ENCODE data around the gene FAM81B. TPM values are rescaled to one million over a fixed set of nuclear protein-coding genes. Genes with fewer than 3 reads are reported as not detected.

The FAM81B gene
- polyA plus RNA-seq, 1 donor (not counting 4 experiments of a cell fraction or from before 2014, with no cell fraction given), result not detected

DNA sequence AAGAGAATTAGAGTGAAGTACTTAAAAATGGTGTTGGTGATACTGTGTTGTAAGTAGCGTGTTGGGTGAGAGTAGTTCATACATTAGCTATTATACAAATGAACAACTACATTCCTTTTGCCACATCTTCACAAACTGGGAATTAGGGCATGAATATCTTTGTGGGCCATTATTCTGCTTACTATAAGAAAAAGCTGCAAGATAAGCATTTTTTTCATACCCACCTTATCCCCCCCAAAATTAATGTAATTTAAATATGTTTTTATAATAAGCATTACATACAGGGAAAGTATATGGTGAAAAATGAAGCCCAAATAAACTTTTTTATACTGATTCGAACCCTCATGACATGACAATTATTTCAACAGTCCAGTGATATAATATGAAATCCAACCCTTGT is 69.5 kb downstream of the FAM81B start:
- no peak for FAIRE-seq
- H4K20me1 ChIP-seq (ENCODE audit: control insufficient read depth, extremely low read depth, insufficient read depth, low read length), result no peaks in the 10 kb centered on the region
- no peaks in the 10 kb centered on the region for H3K9me1 ChIP-seq (ENCODE audit: control insufficient read depth, extremely low read depth, insufficient read depth, low read length)
- no peak for DNase-seq (ENCODE audit: low read depth, low spot score)
- no peaks in the 10 kb centered on the region for H3K9me3 ChIP-seq (ENCODE audit: control insufficient read depth, low read depth, low read length)
- dilution Hi-C loops (cut with MboI; ENCODE audit: extremely low pct_ligation_motif_present, low sequenced_read_pairs), result no loop called here
- H2AFZ ChIP-seq (ENCODE audit: control insufficient read depth, low read length), result no peak overlapping the region
- no peaks in the 10 kb centered on the region for H3K27me3 ChIP-seq (ENCODE audit: control insufficient read depth, extremely low read depth, insufficient read depth, low read length)
- no peak overlapping the region for H3K4me2 ChIP-seq (ENCODE audit: control insufficient read depth, extremely low read depth, insufficient read depth, low read depth, low read length)
- no peak overlapping the region for H3K9ac ChIP-seq (ENCODE audit: control insufficient read depth, extremely low read depth, insufficient read depth, low read length)
- no peak overlapping the region for H3K4me3 ChIP-seq (ENCODE audit: control insufficient read depth in 2 of 3, extremely low read depth in 1 of 3, insufficient read depth in 2 of 3, low read depth in 1 of 3, low read length in 3 of 3)
- TF ChIP-seq, protein P1, sequence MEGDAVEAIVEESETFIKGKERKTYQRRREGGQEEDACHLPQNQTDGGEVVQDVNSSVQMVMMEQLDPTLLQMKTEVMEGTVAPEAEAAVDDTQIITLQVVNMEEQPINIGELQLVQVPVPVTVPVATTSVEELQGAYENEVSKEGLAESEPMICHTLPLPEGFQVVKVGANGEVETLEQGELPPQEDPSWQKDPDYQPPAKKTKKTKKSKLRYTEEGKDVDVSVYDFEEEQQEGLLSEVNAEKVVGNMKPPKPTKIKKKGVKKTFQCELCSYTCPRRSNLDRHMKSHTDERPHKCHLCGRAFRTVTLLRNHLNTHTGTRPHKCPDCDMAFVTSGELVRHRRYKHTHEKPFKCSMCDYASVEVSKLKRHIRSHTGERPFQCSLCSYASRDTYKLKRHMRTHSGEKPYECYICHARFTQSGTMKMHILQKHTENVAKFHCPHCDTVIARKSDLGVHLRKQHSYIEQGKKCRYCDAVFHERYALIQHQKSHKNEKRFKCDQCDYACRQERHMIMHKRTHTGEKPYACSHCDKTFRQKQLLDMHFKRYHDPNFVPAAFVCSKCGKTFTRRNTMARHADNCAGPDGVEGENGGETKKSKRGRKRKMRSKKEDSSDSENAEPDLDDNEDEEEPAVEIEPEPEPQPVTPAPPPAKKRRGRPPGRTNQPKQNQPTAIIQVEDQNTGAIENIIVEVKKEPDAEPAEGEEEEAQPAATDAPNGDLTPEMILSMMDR (optimal IDR thresholded peaks at IDR 0.05 in 1 of 3, IDR thresholded peaks at IDR 0.05 in 1 of 3, conservative IDR thresholded peaks at IDR 0.05 in 1 of 3; ENCODE audit: extremely low read depth in 1 of 3, insufficient read depth in 2 of 3, low read length in 3 of 3), result no peak
- no peak for TF ChIP-seq EZH2 (IDR thresholded peaks at IDR 0.05; ENCODE audit: low read length)
- no peak overlapping the region for H3K27ac ChIP-seq (ENCODE audit: control insufficient read depth, insufficient read depth, low read length)
- H3K4me1 ChIP-seq (ENCODE audit: control insufficient read depth, extremely low read depth, insufficient read depth, low read length), result no peaks in the 10 kb centered on the region
- H3K79me2 ChIP-seq (ENCODE audit: control insufficient read depth, insufficient read depth, low read length), result no peaks in the 10 kb centered on the region
- H3K36me3 ChIP-seq (ENCODE audit: control insufficient read depth in 2 of 2, extremely low read depth in 1 of 2, insufficient read depth in 2 of 2, low read length in 2 of 2), result peaks cover 0 to 7% of the 10 kb centered on the region in 2 experiments

DNA sequence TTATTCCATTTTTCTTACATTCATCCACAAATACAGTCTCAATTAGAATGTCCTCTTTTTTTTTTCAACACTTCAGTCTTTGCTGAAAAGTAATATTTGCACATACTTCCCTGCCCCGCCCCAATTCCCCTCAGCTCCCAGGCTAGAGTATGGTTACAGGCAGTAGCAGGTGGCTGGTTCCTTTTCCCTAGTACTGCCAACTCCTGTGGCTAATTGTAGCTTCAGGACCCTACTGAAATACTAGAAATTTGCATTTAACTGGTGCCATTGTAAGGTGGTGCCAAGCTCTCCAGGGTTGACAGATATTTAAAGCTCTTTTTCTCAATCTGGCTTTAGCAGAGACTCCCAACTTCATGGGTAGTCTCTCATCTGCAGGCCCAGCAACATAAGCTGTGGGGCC is 80.3 kb downstream of the FAM81B start:
- Histone ChIP-seq H3K4me2 (ENCODE audit: control insufficient read depth, extremely low read depth, insufficient read depth, low read depth, low read length) (no peak overlapping the region), H3K79me2 (ENCODE audit: control insufficient read depth, insufficient read depth, low read length) (no peaks in the 10 kb centered on the region), H2AFZ (ENCODE audit: control insufficient read depth, low read length) (no peak overlapping the region), H3K9ac (ENCODE audit: control insufficient read depth, extremely low read depth, insufficient read depth, low read length) (no peak overlapping the region), H3K27me3 (ENCODE audit: control insufficient read depth, extremely low read depth, insufficient read depth, low read length) (no peaks in the 10 kb centered on the region), H3K4me3 (ENCODE audit: control insufficient read depth in 2 of 3, extremely low read depth in 1 of 3, insufficient read depth in 2 of 3, low read depth in 1 of 3, low read length in 3 of 3) (no peak overlapping the region), H3K9me1 (ENCODE audit: control insufficient read depth, extremely low read depth, insufficient read depth, low read length) (no peaks in the 10 kb centered on the region), H3K36me3 (ENCODE audit: control insufficient read depth in 2 of 2, extremely low read depth in 1 of 2, insufficient read depth in 2 of 2, low read length in 2 of 2) (peaks cover 5% of the 10 kb centered on the region in 2 experiments), H3K4me1 (ENCODE audit: control insufficient read depth, extremely low read depth, insufficient read depth, low read length) (no peaks in the 10 kb centered on the region), H3K9me3 (ENCODE audit: control insufficient read depth, low read depth, low read length) (no peaks in the 10 kb centered on the region), H4K20me1 (ENCODE audit: control insufficient read depth, extremely low read depth, insufficient read depth, low read length) (no peaks in the 10 kb centered on the region), H3K27ac (ENCODE audit: control insufficient read depth, insufficient read depth, low read length) (no peak overlapping the region)
- no peak for TF ChIP-seq EZH2 (IDR thresholded peaks at IDR 0.05; ENCODE audit: low read length)
- TF ChIP-seq, protein P1 (optimal IDR thresholded peaks at IDR 0.05 in 1 of 3, IDR thresholded peaks at IDR 0.05 in 1 of 3, conservative IDR thresholded peaks at IDR 0.05 in 1 of 3; ENCODE audit: extremely low read depth in 1 of 3, insufficient read depth in 2 of 3, low read length in 3 of 3), result no peak
- FAIRE-seq (no peak), DNase-seq (ENCODE audit: low read depth, low spot score) (no peak)
- dilution Hi-C loops (cut with MboI; ENCODE audit: extremely low pct_ligation_motif_present, low sequenced_read_pairs), result no loop called here
